Left cardiac atrium (tissue), 4 donors: ENCODE data around the gene STMN3. TPM values are rescaled to one million over a fixed set of nuclear protein-coding genes. Genes with fewer than 3 reads are reported as not detected.

Experiments used
- ATAC-seq, 2 donors: fragments of 200-7000 bp; cut with Tn5 transposase; one replicate each; pipeline ENCODE4 v1.9.1; 2020; ENCODE audit warnings: mild to moderate bottlenecking in 2 of 2, moderate library complexity in 2 of 2
- DNase-seq: peaks from one replicate; pipeline ENCODE4 v3.0.0-alpha.2; 2020
- intact Hi-C, 2 donors: fragments of 100-400 bp; cut with DNase I; formaldehyde crosslinking; loops; one replicate each; pipeline versions ENCODE4 v1.14.1 to v1.15.1; 2022 to 2023
- total RNA-seq, 2 donors: library from RNA; stranded (reverse); fragmentation: NEBNext Ultra II Directional; extraction: Animal tissue kit (Norgen Biotek cat#: 25700); gene quantifications; one replicate each; pipeline ENCODE4 v1.2.1, GENCODE V29; 2021
- donor health status: DM: no; HTN: yes; CAD: no.
- donor health status: DM: no; HTN: yes; CAD: no; lungs with severe emphysema.
- donor health status: DM: yes; HTN: yes; CAD: no.
- donor health status: Dilated cardiomyopathy.

The STMN3 gene
- total RNA-seq, 2 donors from 2014 or later = 6.9 to 8.4 TPM

DNA sequence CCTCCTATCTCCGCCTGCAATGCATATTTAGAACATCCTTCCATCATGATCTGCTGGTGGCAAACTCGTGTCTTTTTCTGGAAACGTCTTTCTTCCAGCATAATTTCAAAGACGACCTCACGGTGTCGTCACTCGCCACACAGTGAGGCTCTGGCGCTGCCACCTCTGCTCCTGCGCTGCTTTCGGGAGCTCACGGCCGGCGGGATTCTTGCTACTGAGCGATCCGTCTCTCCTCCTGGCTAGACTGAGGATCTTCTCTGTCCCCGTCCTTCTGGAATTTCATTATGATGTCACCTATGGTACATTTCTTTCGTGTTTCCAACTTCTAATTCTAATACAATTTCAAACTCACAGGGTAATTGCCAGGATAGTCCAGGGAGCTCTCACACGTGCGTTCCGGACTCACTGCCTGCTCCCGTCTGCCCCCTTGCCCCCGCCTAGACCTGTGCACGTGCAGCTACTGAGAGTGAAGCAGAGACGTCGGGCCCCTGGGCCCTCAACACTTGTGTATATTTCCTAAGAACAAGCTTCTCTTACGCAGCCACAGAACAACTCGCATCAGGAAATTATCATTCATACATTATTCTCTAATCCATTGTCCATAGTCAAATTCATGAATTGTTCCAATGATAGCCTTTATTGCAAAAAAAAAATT is 53.7 kb downstream of the STMN3 start:
- no peak for ATAC-seq
- DNase-seq = no peak
- intact Hi-C loops = loop anchor here in 1 of 2 donors (10.0 kb wide), 1 partner anchor 55 kb away; the partner anchor contains the start of gene SRMS

GRCh38 chr20:63598479-63599395 is 54.5 kb downstream of the STMN3 start:
- no peak for DNase-seq
- intact Hi-C loops = loop anchor here in 1 of 2 donors (10.0 kb wide), 1 partner anchor 54 kb away; the partner anchor contains the start of gene SRMS
- no peak for ATAC-seq

DNA sequence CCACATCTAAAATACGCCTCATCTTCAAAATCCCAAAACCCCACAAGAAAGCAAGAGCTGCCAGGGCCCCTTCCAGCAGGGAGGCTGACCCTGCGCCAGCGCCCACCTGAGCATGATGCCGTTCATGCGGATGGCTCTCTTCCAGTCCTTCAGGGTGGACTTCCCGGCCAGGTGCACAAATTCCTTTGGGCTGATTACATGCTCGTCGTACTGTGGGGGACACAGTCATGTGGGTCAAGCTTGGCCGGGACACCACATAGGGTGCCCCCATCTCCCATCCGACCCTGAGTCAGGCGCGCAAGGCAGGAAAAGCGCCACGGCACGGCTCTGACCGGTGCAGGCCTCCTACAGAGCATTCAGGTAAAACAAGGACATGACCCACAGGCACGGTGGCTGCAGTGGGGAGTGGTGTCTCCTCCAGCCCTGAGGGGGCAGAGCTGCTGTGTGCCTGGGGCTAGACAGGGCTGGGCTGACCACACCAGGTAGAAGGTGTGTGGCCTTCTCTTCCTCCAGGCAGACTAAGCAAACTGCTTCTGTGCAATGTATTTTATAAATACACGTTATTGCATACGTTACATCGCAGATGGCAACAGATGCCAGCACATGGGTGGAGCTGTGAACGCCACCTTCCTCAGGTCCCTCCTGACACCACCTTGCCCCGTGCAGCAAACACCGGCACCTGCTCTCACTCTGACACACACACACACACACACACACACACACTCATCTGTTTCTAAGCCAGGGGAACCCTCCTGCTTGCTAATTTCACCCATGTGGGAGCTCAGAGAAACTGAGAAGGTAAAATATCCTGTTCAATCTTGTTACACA is 55.4 kb downstream of the STMN3 start:
- DNase-seq (no peak), ATAC-seq (no peak)
- intact Hi-C loops = loop anchor here in 1 of 2 donors (10.0 kb wide), 1 partner anchor 53 kb away; the partner anchor contains the start of gene SRMS

DNA sequence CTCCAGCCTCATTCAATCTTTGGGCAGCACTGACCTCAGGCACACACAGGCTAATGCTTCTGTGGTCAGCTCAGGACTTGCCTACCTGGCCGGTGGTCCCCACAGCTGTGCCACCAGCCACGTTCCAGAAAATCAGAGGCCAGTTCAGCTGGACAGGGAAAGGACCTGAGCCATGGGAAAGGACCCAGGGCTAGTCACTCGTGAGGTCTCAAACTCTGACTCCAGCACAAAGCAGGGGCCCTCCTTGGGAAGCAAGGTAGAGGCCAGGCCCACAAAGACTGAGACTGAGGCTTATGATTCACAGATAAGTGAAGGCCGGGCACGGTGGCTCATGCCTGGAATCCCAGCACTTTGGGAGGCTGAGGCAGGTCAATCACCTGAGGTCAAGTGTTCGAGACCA is 56.8 kb downstream of the STMN3 start:
- ATAC-seq (no peak), DNase-seq (no peak)
- intact Hi-C loops = loop anchor here in 1 of 2 donors (10.0 kb wide), 1 partner anchor 52 kb away; the partner anchor contains the start of gene SRMS

DNA sequence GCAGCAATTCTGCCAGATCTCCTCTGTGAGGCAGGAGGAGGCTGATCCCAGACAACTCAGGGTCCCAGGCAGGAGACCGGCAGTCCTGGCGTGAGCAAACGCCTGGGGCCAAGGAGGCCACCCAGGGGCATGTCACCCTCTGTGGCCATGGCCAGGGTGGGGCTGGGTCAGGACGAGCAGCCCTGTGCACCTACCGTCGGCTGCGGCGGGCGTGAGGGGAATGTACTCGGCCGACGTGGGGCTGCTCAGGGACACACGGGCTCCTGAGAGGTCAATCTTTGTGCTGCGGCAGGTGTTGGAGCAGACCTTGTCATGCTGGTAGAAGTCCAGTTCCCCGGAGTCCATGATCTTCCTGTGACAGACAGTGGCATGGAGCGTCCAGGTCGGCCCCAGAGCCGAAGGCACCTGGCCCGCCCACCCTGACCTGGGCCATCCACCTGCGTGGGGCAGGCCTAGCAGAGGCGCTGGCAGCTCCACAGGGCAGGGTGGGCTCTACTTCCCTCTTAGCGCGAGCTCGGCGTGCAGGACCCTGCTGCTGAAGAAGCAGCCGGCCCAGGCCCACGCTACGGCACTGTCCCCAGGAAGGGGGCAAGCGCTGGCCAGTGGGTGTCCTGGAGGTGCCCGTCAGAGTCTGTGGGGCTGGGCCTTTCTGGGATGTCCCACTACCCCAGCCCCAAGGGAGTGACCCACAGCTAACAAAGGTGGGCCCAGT is 57.7 kb downstream of the STMN3 start:
- intact Hi-C loops = loop anchor here in 1 of 2 donors (10.0 kb wide), 1 partner anchor 51 kb away; the partner anchor contains the start of gene SRMS
- DNase-seq (no peak), ATAC-seq (peak in 1 of 2 donors; percentile 8)

- ATAC-seq = no peak
- intact Hi-C loops = loop anchor here in 1 of 2 donors (10.0 kb wide), 1 partner anchor 49 kb away; the partner anchor contains the start of gene SRMS
Observed at GRCh38 chr20:63594043-63594561, 59.1 kb downstream of the STMN3 start.

DNA sequence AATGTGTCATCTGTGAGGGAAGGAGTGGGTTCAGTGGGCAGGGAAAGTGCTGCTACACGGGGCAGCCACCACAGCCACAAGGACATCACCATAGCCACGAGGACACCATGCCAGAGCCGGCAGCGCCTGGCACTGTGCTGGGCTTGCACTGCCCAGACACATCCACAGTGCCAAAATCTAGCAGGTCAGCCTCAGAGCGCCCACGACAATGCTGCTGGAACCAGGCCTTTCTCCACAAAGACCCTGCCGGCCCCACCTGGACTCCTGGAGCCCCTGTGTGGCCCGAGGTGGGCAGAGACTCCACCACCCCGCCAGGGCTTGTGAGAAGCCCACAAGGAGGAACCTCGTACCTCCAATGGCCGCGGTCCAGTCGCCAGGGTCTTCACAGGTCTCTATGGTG is 60.6 kb downstream of the STMN3 start:
- intact Hi-C loops = loop anchor here in 1 of 2 donors (10.0 kb wide), 1 partner anchor 48 kb away; the partner anchor contains the start of gene SRMS
- ATAC-seq (no peak), DNase-seq (no peak)

More at GRCh38 chr20:63594043-63594561, 59.1 kb downstream of the STMN3 start:
- no peak for DNase-seq

- intact Hi-C loops = loop anchor here in 1 of 2 donors (10.0 kb wide), 1 partner anchor 47 kb away; the partner anchor contains the start of gene SRMS
- ATAC-seq = no peak
- no peak for DNase-seq
Observed at GRCh38 chr20:63591786-63592355, 61.4 kb downstream of the STMN3 start.

GRCh38 chr20:63591147-63591533 is 62.1 kb downstream of the STMN3 start:
- DNase-seq (no peak), ATAC-seq (no peak)
- intact Hi-C loops = loop anchor here in 1 of 2 donors (10.0 kb wide), 1 partner anchor 46 kb away; the partner anchor contains the start of gene SRMS

DNA sequence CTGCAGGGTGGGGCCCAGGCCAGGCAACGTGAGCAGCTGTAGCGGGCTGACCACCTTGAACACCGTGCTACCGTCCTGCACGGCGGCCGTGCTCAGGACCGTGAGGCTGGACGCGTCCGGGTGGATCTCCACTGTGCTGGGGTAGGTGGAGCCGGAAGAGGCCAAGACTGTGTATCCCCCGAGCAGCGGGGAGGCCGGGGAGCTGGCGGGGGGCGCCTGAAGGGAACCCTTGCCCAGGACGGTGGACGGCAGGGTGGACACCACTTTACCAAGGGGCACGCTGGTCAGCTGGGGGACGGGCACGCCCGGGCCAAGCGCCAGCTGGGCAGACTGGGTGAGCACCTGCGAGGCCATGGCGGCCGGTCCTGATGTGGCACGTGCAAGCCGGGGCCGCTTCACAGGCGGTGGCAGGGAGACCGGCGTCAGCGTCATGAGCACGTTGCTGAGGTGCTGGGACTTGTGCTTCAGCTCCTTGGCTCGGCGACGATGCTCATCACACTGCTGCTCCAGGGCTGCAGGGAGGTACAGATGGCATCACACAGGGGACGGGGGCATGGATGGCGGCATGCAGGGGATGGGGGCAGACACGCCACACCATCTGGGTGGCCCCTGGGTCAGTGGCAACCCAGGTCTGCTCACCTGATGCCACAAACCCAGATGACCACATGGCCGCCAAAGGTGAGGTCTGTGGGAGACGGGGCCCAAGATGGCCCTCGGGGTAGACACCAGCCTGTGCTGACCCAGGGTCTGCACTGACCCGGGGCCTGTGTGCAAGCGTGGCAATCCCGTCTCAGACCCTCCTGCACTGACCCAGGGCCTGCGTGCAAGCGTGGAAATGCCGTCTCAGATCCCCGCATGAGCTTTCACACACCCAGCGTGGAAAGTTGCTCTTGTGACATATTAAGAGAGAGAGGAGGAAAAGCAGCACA is 62.7 kb downstream of the STMN3 start:
- intact Hi-C loops = loop anchor here in 1 of 2 donors (10.0 kb wide), 1 partner anchor 46 kb away; the partner anchor contains the start of gene SRMS
- no peak for DNase-seq
- ATAC-seq = no peak

Other genes with a start within 250 kb of the STMN3 start
- gene KCNQ2, start 180.8 kb downstream of the STMN3 start, total RNA-seq = 1 to 10 TPM in 1 of 2 donors, under 1 TPM in 1; 0.91 to 2.0 TPM
- 100 to 1,000 TPM; 656 to 679 TPM for gene EEF1A2, start 154.3 kb downstream of the STMN3 start, total RNA-seq
- gene PPDPF, start 132.7 kb downstream of the STMN3 start, total RNA-seq = 100 to 1,000 TPM; 215 to 241 TPM
- under 1 TPM in 1 of 2 donors, not detected in 1; 0.29 TPM for gene PTK6, start 116.0 kb downstream of the STMN3 start, total RNA-seq
- gene SRMS, start 105.7 kb downstream of the STMN3 start, total RNA-seq = not detected
- under 1 TPM in 1 of 2 donors, not detected in 1; 0.08 TPM for gene FNDC11, start 99.3 kb downstream of the STMN3 start, total RNA-seq
- gene HELZ2, start 79.2 kb downstream of the STMN3 start, total RNA-seq = 10 to 100 TPM; 12.1 to 36.0 TPM
- gene GMEB2, start 26.3 kb downstream of the STMN3 start, total RNA-seq = 1 to 10 TPM; 5.7 to 7.9 TPM
- 10 to 100 TPM; 13.5 to 17.3 TPM for gene RTEL1, start 4.9 kb upstream of the STMN3 start, total RNA-seq
- gene TNFRSF6B, start 43.2 kb upstream of the STMN3 start, total RNA-seq = 10 to 100 TPM in 1 of 2 donors, 1 to 10 TPM in 1; 1.4 to 10.1 TPM
- gene ARFRP1, start 54.6 kb upstream of the STMN3 start, total RNA-seq = 10 to 100 TPM; 36.8 to 44.9 TPM
- gene ZGPAT, start 54.6 kb upstream of the STMN3 start, total RNA-seq = 10 to 100 TPM; 16.4 to 18.6 TPM
- 1 to 10 TPM; 3.6 to 3.7 TPM for gene LIME1, start 83.2 kb upstream of the STMN3 start, total RNA-seq
- 10 to 100 TPM; 47.9 to 71.0 TPM for gene SLC2A4RG, start 86.4 kb upstream of the STMN3 start, total RNA-seq
- 10 to 100 TPM; 12.7 to 17.0 TPM for gene ZBTB46, start 177.8 kb upstream of the STMN3 start, total RNA-seq
- gene ABHD16B, start 208.1 kb upstream of the STMN3 start, total RNA-seq = not detected
- 10 to 100 TPM; 67.5 to 68.7 TPM for gene TPD52L2, start 211.8 kb upstream of the STMN3 start, total RNA-seq
- 10 to 100 TPM; 41.9 to 53.4 TPM for gene DNAJC5, start 241.7 kb upstream of the STMN3 start, total RNA-seq